SK-N-MC (cell line): ENCODE measurements around the gene CYP21A2.

Source experiments
- EZH2 ChIP-seq: fragments of 200-600 bp; sonication (generic); IDR thresholded peaks from one replicate; pipeline ENCODE4 v1.6.1; 2017; ENCODE audit warnings: antibody characterized with exemption
- FOXP2 ChIP-seq: optimal IDR thresholded peaks from 2 replicates; pipeline ENCODE3; 2011; ENCODE audit warnings: mild to moderate bottlenecking, moderate library complexity; ENCODE audit not compliant: insufficient read depth; ENCODE audit errors: extremely low read length, control extremely low read depth
- POLR2AphosphoS5 ChIP-seq: IDR thresholded peaks from 2 replicates; pipeline ENCODE4 v1.6.1; 2012; ENCODE audit warnings: mild to moderate bottlenecking, low read depth, low read length, borderline replicate concordance

- TF ChIP-seq EZH2 (no peak), POLR2AphosphoS5 (no peak), FOXP2 (no peak)
These were observed 22.9 kb downstream of the CYP21A2 start for GRCh38 chr6:32060966-32061655.
